Measurements from ENCODE around the gene ADGRG1.

The ADGRG1 gene

GRCh38 chr16:57632568-57632967 lies 4.1 kb downstream of the ADGRG1 start:
- no peak overlapping the region for H3K4me3 ChIP-seq (ENCODE audit: low read depth in 1 of 2, low read length in 2 of 2)
- H3K27ac ChIP-seq (ENCODE audit: low read length), result no peak overlapping the region
- H3K36me3 ChIP-seq (ENCODE audit: control insufficient read depth in 1 of 2, insufficient read depth in 2 of 2, low read length in 2 of 2), result no peaks in the 10 kb centered on the region
- peaks cover 10 to 16% of the 10 kb centered on the region in 2 donors for H3K4me1 ChIP-seq (ENCODE audit: control insufficient read depth in 1 of 2, insufficient read depth in 2 of 2, low read length in 2 of 2)
- peaks cover 7% of the 10 kb centered on the region for H3K27me3 ChIP-seq (ENCODE audit: low read depth, low read length)
- H3K9me3 ChIP-seq (ENCODE audit: control insufficient read depth in 1 of 2, low read length in 2 of 2), result no peaks in the 10 kb centered on the region

- Histone ChIP-seq H3K27me3 (ENCODE audit: low read depth, low read length) (peaks cover 7% of the 10 kb centered on the region), H3K27ac (ENCODE audit: low read length) (no peak overlapping the region), H3K4me1 (ENCODE audit: control insufficient read depth in 1 of 2, insufficient read depth in 2 of 2, low read length in 2 of 2) (peaks cover 4 to 20% of the 10 kb centered on the region in 2 donors), H3K36me3 (ENCODE audit: control insufficient read depth in 1 of 2, insufficient read depth in 2 of 2, low read length in 2 of 2) (no peaks in the 10 kb centered on the region), H3K4me3 (ENCODE audit: low read depth in 1 of 2, low read length in 2 of 2) (no peak overlapping the region), H3K9me3 (ENCODE audit: control insufficient read depth in 1 of 2, low read length in 2 of 2) (no peaks in the 10 kb centered on the region)
Measured at GRCh38 chr16:57633383-57634064, 5.1 kb downstream of the ADGRG1 start.

DNA sequence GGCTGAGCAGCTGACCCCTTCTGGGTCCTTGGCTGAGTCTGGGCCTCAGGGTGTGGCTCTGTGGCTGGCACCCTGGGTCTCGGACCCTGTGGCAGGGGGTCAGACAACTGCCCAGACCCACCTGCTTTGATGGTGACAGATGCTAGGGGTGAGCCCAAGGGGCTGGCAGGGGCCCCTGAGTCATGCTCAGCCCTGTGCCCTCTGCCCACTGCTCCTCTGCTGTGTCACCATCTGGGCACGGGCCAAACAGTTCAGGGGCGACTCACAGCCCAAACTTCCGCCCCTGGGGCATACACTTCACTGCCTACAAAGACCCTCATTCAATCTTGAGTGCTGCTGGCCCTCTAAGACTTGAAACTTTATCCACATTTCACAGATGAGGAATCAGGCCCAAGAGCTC lies 5.7 kb downstream of the ADGRG1 start:
- no peaks in the 10 kb centered on the region for H3K9me3 ChIP-seq (ENCODE audit: control insufficient read depth in 1 of 2, low read length in 2 of 2)
- no peak overlapping the region for H3K4me3 ChIP-seq (ENCODE audit: low read depth in 1 of 2, low read length in 2 of 2)
- peaks cover 6% of the 10 kb centered on the region for H3K27me3 ChIP-seq (ENCODE audit: low read depth, low read length)
- no peaks in the 10 kb centered on the region for H3K36me3 ChIP-seq (ENCODE audit: control insufficient read depth in 1 of 2, insufficient read depth in 2 of 2, low read length in 2 of 2)
- H3K27ac ChIP-seq (ENCODE audit: low read length), result peak overlapping the region; percentile 63
- peaks cover 7 to 20% of the 10 kb centered on the region in 2 donors for H3K4me1 ChIP-seq (ENCODE audit: control insufficient read depth in 1 of 2, insufficient read depth in 2 of 2, low read length in 2 of 2)

DNA sequence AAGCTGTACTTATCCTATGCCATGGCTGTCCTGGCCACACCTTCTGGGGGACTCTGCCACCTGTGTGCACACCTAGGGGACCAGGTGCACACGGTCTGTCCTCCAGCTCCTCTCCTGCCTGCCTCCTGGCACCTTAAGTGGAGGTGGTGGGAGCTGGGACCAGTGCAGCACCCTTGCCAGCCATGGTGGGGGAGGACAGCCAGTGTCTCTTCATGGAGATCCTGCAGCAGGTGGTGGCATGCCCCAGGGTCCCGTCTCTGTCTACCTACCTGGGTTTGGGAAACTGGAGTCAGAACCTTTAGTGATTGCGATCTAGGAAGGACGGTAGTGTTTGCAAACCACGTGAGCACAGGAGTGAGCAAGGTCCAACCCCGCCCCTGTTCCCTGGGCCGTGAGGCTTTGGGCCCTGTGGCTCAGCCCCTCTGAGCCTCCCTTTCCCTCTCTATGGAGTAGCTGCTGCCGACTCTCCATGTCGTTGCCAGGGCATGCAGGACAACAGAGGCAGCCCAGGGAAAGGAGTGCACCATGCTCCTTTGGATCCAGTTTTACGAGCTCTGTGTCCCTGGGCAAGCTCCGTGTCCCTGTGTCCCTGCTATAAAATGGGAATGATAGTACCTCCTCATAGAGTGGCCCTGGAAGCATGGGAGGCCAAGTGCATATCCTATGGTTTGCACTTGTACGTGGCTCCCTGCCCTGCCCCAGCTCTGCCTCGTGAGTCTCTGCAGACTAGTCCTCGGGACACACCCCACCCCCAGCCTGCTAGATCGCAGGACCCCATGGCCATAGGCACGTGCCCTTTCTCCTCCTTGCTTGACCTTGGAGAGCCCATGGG lies 7.1 kb downstream of the ADGRG1 start:
- peaks cover 10 to 20% of the 10 kb centered on the region in 2 donors for H3K4me1 ChIP-seq (ENCODE audit: control insufficient read depth in 1 of 2, insufficient read depth in 2 of 2, low read length in 2 of 2)
- H3K36me3 ChIP-seq (ENCODE audit: control insufficient read depth in 1 of 2, insufficient read depth in 2 of 2, low read length in 2 of 2), result no peaks in the 10 kb centered on the region

DNA sequence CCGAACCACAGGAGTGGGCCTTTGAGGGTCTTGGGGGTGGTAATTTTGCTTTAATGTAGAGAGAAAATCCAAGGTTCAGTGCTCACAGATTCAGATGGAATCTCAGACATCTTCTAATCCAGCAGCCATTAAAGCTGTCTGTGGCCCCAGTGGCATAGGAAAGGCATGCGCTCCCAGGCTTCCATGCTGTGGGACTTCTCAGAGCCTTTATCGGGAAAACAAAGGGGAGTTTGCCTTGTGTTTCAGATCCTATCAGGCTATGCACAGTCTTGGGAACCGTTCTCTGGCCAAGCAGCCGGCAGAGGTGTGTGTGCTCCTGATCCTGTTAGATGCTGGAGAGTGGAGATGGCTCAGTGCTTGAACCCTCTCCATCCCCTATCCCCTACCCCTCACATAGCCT lies 7.8 kb downstream of the ADGRG1 start:
- H3K4me1 ChIP-seq (ENCODE audit: control insufficient read depth in 1 of 2, insufficient read depth in 2 of 2, low read length in 2 of 2), result peaks cover 10 to 20% of the 10 kb centered on the region in 2 donors
- no peaks in the 10 kb centered on the region for H3K27me3 ChIP-seq (ENCODE audit: low read depth, low read length)
- no peaks in the 10 kb centered on the region for H3K9me3 ChIP-seq (ENCODE audit: control insufficient read depth in 1 of 2, low read length in 2 of 2)
- no peak overlapping the region for H3K27ac ChIP-seq (ENCODE audit: low read length)
- no peaks in the 10 kb centered on the region for H3K36me3 ChIP-seq (ENCODE audit: control insufficient read depth in 1 of 2, insufficient read depth in 2 of 2, low read length in 2 of 2)
- no peak overlapping the region for H3K4me3 ChIP-seq (ENCODE audit: low read depth in 1 of 2, low read length in 2 of 2)

More for the DNA sequence above, 7.1 kb downstream of the ADGRG1 start:
- H3K9me3 ChIP-seq (ENCODE audit: control insufficient read depth in 1 of 2, low read length in 2 of 2), result no peaks in the 10 kb centered on the region
- no peaks in the 10 kb centered on the region for H3K27me3 ChIP-seq (ENCODE audit: low read depth, low read length)
- H3K4me3 ChIP-seq (ENCODE audit: low read depth in 1 of 2, low read length in 2 of 2), result no peak overlapping the region
- peak overlapping the region; percentile 63 for H3K27ac ChIP-seq (ENCODE audit: low read length)

DNA sequence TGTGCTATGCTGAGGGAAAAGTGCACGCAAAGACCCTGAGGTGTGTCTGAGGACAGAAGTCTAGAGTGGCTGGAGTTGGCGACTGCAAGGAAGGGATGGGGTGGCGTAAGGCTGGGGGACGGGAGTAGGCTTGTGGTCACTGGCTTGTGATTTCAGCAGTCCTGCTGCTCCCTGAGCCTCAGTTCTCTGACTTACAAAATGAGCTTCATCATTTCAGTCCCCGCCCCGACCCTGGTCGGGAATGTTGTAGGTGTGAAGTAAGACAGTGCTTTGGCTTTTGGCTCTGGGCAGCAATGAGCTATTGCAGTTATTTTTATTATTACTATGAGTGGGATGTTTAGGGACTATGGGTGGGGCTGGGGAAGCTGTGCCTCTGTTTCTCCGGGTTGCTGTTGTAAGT lies 8.6 kb downstream of the ADGRG1 start:
- Histone ChIP-seq H3K27ac (ENCODE audit: low read length) (peak overlapping the region; percentile 5), H3K27me3 (ENCODE audit: low read depth, low read length) (no peaks in the 10 kb centered on the region), H3K4me3 (ENCODE audit: low read depth in 1 of 2, low read length in 2 of 2) (no peak overlapping the region), H3K4me1 (ENCODE audit: control insufficient read depth in 1 of 2, insufficient read depth in 2 of 2, low read length in 2 of 2) (peaks cover 10 to 20% of the 10 kb centered on the region in 2 donors), H3K36me3 (ENCODE audit: control insufficient read depth in 1 of 2, insufficient read depth in 2 of 2, low read length in 2 of 2) (no peaks in the 10 kb centered on the region), H3K9me3 (ENCODE audit: control insufficient read depth in 1 of 2, low read length in 2 of 2) (no peaks in the 10 kb centered on the region)

- Histone ChIP-seq H3K4me1 (ENCODE audit: control insufficient read depth in 1 of 2, insufficient read depth in 2 of 2, low read length in 2 of 2) (peaks cover 10 to 20% of the 10 kb centered on the region in 2 donors), H3K27me3 (ENCODE audit: low read depth, low read length) (no peaks in the 10 kb centered on the region), H3K36me3 (ENCODE audit: control insufficient read depth in 1 of 2, insufficient read depth in 2 of 2, low read length in 2 of 2) (no peaks in the 10 kb centered on the region), H3K9me3 (ENCODE audit: control insufficient read depth in 1 of 2, low read length in 2 of 2) (no peaks in the 10 kb centered on the region), H3K4me3 (ENCODE audit: low read depth in 1 of 2, low read length in 2 of 2) (no peak overlapping the region), H3K27ac (ENCODE audit: low read length) (peak overlapping the region; percentile 5)
Measured at GRCh38 chr16:57637424-57637823, 9.0 kb downstream of the ADGRG1 start.

- Histone ChIP-seq H3K4me3 (ENCODE audit: low read depth in 1 of 2, low read length in 2 of 2) (no peak overlapping the region), H3K27ac (ENCODE audit: low read length) (peak overlapping the region; percentile 54), H3K4me1 (ENCODE audit: control insufficient read depth in 1 of 2, insufficient read depth in 2 of 2, low read length in 2 of 2) (peaks cover 10 to 20% of the 10 kb centered on the region in 2 donors), H3K9me3 (ENCODE audit: control insufficient read depth in 1 of 2, low read length in 2 of 2) (no peaks in the 10 kb centered on the region), H3K36me3 (ENCODE audit: control insufficient read depth in 1 of 2, insufficient read depth in 2 of 2, low read length in 2 of 2) (no peaks in the 10 kb centered on the region), H3K27me3 (ENCODE audit: low read depth, low read length) (no peaks in the 10 kb centered on the region)
Measured at GRCh38 chr16:57637965-57638364, 9.5 kb downstream of the ADGRG1 start.

DNA sequence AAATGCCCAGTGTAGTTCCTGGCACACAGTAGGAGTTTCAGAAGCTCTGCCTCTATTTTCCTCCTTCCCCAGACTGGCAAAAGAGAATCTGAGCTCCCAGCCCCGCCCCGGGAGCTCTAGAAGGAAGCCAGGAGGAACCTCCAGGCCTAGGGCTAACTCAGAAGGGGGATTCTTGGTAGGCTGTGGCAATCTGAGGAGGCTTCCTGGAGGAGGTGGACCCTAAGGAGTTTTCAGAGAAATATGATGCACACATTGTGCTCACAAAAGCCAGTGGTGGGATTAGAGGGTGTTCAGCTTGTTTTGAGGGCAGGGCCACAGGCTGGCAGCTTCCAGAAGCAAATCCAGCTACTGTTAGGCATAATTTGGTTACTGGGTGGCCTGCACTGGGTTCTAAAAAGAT lies 10.0 kb downstream of the ADGRG1 start:
- Histone ChIP-seq H3K27ac (ENCODE audit: low read length) (peak overlapping the region; percentile 54), H3K27me3 (ENCODE audit: low read depth, low read length) (no peaks in the 10 kb centered on the region), H3K4me1 (ENCODE audit: control insufficient read depth in 1 of 2, insufficient read depth in 2 of 2, low read length in 2 of 2) (peaks cover 10 to 20% of the 10 kb centered on the region in 2 donors), H3K4me3 (ENCODE audit: low read depth in 1 of 2, low read length in 2 of 2) (no peak overlapping the region), H3K9me3 (ENCODE audit: control insufficient read depth in 1 of 2, low read length in 2 of 2) (no peaks in the 10 kb centered on the region), H3K36me3 (ENCODE audit: control insufficient read depth in 1 of 2, insufficient read depth in 2 of 2, low read length in 2 of 2) (no peaks in the 10 kb centered on the region)

- H3K4me3 ChIP-seq (ENCODE audit: low read depth in 1 of 2, low read length in 2 of 2), result no peak overlapping the region
- H3K27ac ChIP-seq (ENCODE audit: low read length), result no peak overlapping the region
- H3K9me3 ChIP-seq (ENCODE audit: control insufficient read depth in 1 of 2, low read length in 2 of 2), result no peaks in the 10 kb centered on the region
- H3K36me3 ChIP-seq (ENCODE audit: control insufficient read depth in 1 of 2, insufficient read depth in 2 of 2, low read length in 2 of 2), result no peaks in the 10 kb centered on the region
- H3K4me1 ChIP-seq (ENCODE audit: control insufficient read depth in 1 of 2, insufficient read depth in 2 of 2, low read length in 2 of 2), result peaks cover 10 to 20% of the 10 kb centered on the region in 2 donors
- H3K27me3 ChIP-seq (ENCODE audit: low read depth, low read length), result no peaks in the 10 kb centered on the region
Measured at GRCh38 chr16:57639172-57639887, 10.9 kb downstream of the ADGRG1 start.

DNA sequence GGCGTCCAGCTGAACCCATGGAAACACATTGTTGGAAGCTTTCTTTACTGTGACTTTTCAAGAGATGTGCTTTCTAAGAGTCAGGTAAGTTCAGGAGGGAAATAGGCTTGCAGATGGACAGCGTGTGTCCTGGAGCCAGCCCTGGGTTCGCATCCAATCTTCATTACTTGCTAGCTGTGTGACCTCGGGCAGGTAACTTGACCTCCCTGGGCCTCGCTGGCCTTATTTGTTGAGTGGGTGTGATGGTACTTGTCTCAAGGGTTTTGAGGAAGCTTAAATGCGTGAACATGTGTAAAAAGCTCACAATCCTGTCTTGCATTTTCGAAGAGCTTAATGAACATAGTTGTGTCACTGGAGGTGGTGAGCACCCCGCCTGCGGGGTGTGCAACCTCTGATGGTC lies 11.8 kb downstream of the ADGRG1 start:
- no peak overlapping the region for H3K27ac ChIP-seq (ENCODE audit: low read length)
- no peak overlapping the region for H3K4me3 ChIP-seq (ENCODE audit: low read depth in 1 of 2, low read length in 2 of 2)
- no peaks in the 10 kb centered on the region for H3K27me3 ChIP-seq (ENCODE audit: low read depth, low read length)
- no peaks in the 10 kb centered on the region for H3K36me3 ChIP-seq (ENCODE audit: control insufficient read depth in 1 of 2, insufficient read depth in 2 of 2, low read length in 2 of 2)
- peaks cover 10 to 16% of the 10 kb centered on the region in 2 donors for H3K4me1 ChIP-seq (ENCODE audit: control insufficient read depth in 1 of 2, insufficient read depth in 2 of 2, low read length in 2 of 2)
- no peaks in the 10 kb centered on the region for H3K9me3 ChIP-seq (ENCODE audit: control insufficient read depth in 1 of 2, low read length in 2 of 2)
